ENCODE results near the gene IGF1R.

Gene IGF1R

GRCh38 chr15:98725874-98726273, 77.5 kb downstream of the IGF1R start:
- H3K27me3 Mint-ChIP-seq = no peaks in the 10 kb centered on the region
- no peak overlapping the region for H3K27ac Mint-ChIP-seq
- peaks cover 6% of the 10 kb centered on the region for H3K36me3 Mint-ChIP-seq (ENCODE audit: low read depth)
- no peak overlapping the region for H3K4me3 Mint-ChIP-seq
- intact Hi-C loops (cut with micrococcal nuclease) = no loop called here
- H3K9me3 Mint-ChIP-seq = no peaks in the 10 kb centered on the region
- H3K4me1 Mint-ChIP-seq (ENCODE audit: low read depth) = no peaks in the 10 kb centered on the region

- no peaks in the 10 kb centered on the region for H3K4me1 Mint-ChIP-seq (ENCODE audit: low read depth)
- H3K36me3 Mint-ChIP-seq (ENCODE audit: low read depth) = peaks cover 6% of the 10 kb centered on the region
- no peaks in the 10 kb centered on the region for H3K27me3 Mint-ChIP-seq
- H3K27ac Mint-ChIP-seq = no peak overlapping the region
- intact Hi-C loops (cut with micrococcal nuclease) = no loop called here
- no peak overlapping the region for H3K4me3 Mint-ChIP-seq
- H3K9me3 Mint-ChIP-seq = no peaks in the 10 kb centered on the region
Observed at GRCh38 chr15:98727115-98728040, 79.0 kb downstream of the IGF1R start.

GRCh38 chr15:98728082-98728810, 79.9 kb downstream of the IGF1R start:
- Mint-ChIP-seq H3K36me3 (ENCODE audit: low read depth) (peaks cover 6% of the 10 kb centered on the region), H3K27ac (no peak overlapping the region), H3K27me3 (no peaks in the 10 kb centered on the region)

GRCh38 chr15:98728811-98729160, 80.4 kb downstream of the IGF1R start:
- H3K36me3 Mint-ChIP-seq (ENCODE audit: low read depth) = peaks cover 6% of the 10 kb centered on the region
- no peak overlapping the region for H3K27ac Mint-ChIP-seq
- no peaks in the 10 kb centered on the region for H3K4me1 Mint-ChIP-seq (ENCODE audit: low read depth)
- H3K27me3 Mint-ChIP-seq = no peaks in the 10 kb centered on the region
- no peaks in the 10 kb centered on the region for H3K9me3 Mint-ChIP-seq
- no peak overlapping the region for H3K4me3 Mint-ChIP-seq
- intact Hi-C loops (cut with micrococcal nuclease) = no loop called here

More at GRCh38 chr15:98728082-98728810, 79.9 kb downstream of the IGF1R start:
- intact Hi-C loops (cut with micrococcal nuclease) = no loop called here
- no peaks in the 10 kb centered on the region for H3K4me1 Mint-ChIP-seq (ENCODE audit: low read depth)
- no peak overlapping the region for H3K4me3 Mint-ChIP-seq
- H3K9me3 Mint-ChIP-seq = no peaks in the 10 kb centered on the region

DNA sequence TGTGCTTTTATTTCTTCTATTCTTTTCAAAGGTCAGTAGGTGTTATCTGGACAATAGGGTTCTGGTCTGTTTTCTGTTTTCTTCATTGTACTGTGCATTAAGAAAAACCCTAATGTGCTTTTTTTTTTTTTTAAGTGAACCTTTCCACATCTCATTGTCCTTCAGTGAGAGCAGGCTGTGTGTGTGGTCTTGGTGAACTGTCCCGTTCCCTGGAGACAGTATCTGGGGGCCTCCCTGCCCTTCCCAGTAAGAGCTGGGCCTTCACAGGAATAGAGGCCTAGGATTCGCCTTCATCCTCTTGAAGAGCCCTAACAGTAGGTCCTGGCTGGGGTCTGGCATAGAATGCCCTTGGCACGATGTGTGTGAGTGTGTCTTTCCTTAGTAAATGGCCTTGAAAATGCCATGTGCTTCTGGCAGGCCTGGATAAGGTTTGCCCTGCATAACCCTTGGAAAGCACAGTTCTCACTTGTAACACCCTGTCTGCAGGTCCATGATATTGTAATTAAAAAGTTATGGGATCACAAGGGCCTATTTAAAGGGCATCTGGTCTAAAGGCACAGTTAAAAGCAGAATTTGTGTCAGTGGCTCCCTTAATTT, 81.2 kb downstream of the IGF1R start:
- H3K27ac Mint-ChIP-seq = no peak overlapping the region
- intact Hi-C loops (cut with micrococcal nuclease) = loop anchor here (10.0 kb wide), 1 partner anchor 55 kb away; no protein-coding TSS in a partner anchor

GRCh38 chr15:98730860-98731711, 82.7 kb downstream of the IGF1R start:
- Mint-ChIP-seq H3K9me3 (no peaks in the 10 kb centered on the region), H3K27ac (no peak overlapping the region), H3K4me3 (no peak overlapping the region), H3K36me3 (ENCODE audit: low read depth) (no peaks in the 10 kb centered on the region), H3K4me1 (ENCODE audit: low read depth) (peaks cover 17% of the 10 kb centered on the region), H3K27me3 (no peaks in the 10 kb centered on the region)
- intact Hi-C loops (cut with micrococcal nuclease) = loop anchor here (10.0 kb wide), 1 partner anchor 56 kb away; no protein-coding TSS in a partner anchor

More for the DNA sequence above, 81.2 kb downstream of the IGF1R start:
- Mint-ChIP-seq H3K4me1 (ENCODE audit: low read depth) (peaks cover 3% of the 10 kb centered on the region), H3K27me3 (no peaks in the 10 kb centered on the region), H3K4me3 (no peak overlapping the region), H3K36me3 (ENCODE audit: low read depth) (peaks cover 6% of the 10 kb centered on the region), H3K9me3 (no peaks in the 10 kb centered on the region)

- Mint-ChIP-seq H3K9me3 (no peaks in the 10 kb centered on the region), H3K4me1 (ENCODE audit: low read depth) (peaks cover 17% of the 10 kb centered on the region), H3K27ac (no peak overlapping the region), H3K36me3 (ENCODE audit: low read depth) (no peaks in the 10 kb centered on the region), H3K4me3 (no peak overlapping the region), H3K27me3 (no peaks in the 10 kb centered on the region)
- intact Hi-C loops (cut with micrococcal nuclease) = loop anchor here (10.0 kb wide), 1 partner anchor 57 kb away; no protein-coding TSS in a partner anchor
Observed at GRCh38 chr15:98731712-98732450, 83.5 kb downstream of the IGF1R start.

DNA sequence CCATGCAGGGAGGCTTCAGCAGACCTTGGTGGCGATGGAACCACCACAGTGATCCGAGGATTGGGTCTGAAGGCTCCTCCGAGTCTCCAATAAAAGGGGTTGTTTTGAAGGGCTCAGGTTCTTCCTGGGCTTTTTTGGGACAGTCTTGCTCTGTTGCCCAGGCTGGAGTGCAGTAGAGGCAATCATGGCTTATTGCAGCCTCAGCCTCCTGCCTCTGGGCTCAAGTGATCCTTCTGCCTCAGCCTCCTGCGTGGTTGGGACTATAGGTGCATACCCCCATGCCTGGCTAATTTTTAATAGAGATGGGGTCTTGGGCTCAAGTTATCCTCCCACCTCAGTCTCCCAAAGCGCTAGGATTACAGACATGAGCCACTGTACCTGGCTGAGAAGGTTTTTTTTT, 84.8 kb downstream of the IGF1R start:
- H3K4me1 Mint-ChIP-seq (ENCODE audit: low read depth) = peaks cover 17% of the 10 kb centered on the region
- H3K36me3 Mint-ChIP-seq (ENCODE audit: low read depth) = no peaks in the 10 kb centered on the region
- no peaks in the 10 kb centered on the region for H3K9me3 Mint-ChIP-seq
- intact Hi-C loops (cut with micrococcal nuclease) = loop anchor here (10.0 kb wide), 1 partner anchor 58 kb away; no protein-coding TSS in a partner anchor
- H3K27me3 Mint-ChIP-seq = no peaks in the 10 kb centered on the region
- H3K27ac Mint-ChIP-seq = no peak overlapping the region
- no peak overlapping the region for H3K4me3 Mint-ChIP-seq

DNA sequence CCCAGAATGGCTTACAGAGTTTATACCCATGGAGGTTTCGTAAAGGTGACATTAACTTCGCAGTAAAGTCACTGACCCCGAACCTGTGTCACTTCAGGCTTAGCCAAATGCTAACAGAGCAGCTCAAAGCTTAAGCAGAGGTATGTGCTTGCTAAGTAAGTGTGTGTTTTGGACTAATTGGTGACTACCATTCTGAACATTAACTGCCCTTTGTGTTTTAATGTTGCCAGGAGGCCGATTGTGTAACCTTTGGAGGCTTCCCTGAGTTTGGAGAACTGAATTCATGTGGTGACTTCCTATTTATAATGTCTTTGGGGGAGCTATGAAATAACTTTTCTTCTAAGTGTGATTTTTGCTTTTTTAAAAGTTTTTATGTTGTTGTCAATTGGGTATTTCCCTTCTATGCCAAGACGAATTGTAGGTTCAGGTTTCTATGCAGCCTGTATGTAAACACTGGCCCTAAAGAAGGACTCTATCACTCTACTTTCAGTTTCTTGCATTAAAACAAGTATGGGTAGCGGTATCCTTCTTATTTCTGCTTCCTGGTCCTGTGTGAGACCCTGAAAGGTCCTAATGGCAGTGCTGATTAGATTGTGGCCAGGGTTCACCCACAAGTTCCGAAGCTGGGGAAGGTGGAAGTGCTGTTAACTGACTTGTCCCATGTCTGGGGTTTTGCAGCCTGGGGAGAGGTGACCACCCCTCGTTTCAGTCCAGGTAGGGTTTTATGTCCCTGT, 86.3 kb downstream of the IGF1R start:
- Mint-ChIP-seq H3K27me3 (no peaks in the 10 kb centered on the region), H3K36me3 (ENCODE audit: low read depth) (no peaks in the 10 kb centered on the region), H3K4me3 (no peak overlapping the region), H3K27ac (peak overlapping the region; percentile 59), H3K4me1 (ENCODE audit: low read depth) (peaks cover 22% of the 10 kb centered on the region), H3K9me3 (no peaks in the 10 kb centered on the region)
- intact Hi-C loops (cut with micrococcal nuclease) = loop anchor here (10.0 kb wide), 1 partner anchor 60 kb away; no protein-coding TSS in a partner anchor

- intact Hi-C loops (cut with micrococcal nuclease) = loop anchor here (10.0 kb wide), 1 partner anchor 61 kb away; no protein-coding TSS in a partner anchor
- Mint-ChIP-seq H3K9me3 (no peaks in the 10 kb centered on the region), H3K27me3 (no peaks in the 10 kb centered on the region), H3K36me3 (ENCODE audit: low read depth) (no peaks in the 10 kb centered on the region), H3K4me3 (no peak overlapping the region), H3K27ac (peak overlapping the region; percentile 59), H3K4me1 (ENCODE audit: low read depth) (peaks cover 22% of the 10 kb centered on the region)
Observed at GRCh38 chr15:98735304-98735703, 87.0 kb downstream of the IGF1R start.

GRCh38 chr15:98735895-98736617, 87.7 kb downstream of the IGF1R start:
- Mint-ChIP-seq H3K4me1 (ENCODE audit: low read depth) (peaks cover 22% of the 10 kb centered on the region), H3K4me3 (no peak overlapping the region), H3K9me3 (no peaks in the 10 kb centered on the region), H3K27me3 (no peaks in the 10 kb centered on the region), H3K36me3 (ENCODE audit: low read depth) (no peaks in the 10 kb centered on the region), H3K27ac (peak overlapping the region; percentile 59)
- intact Hi-C loops (cut with micrococcal nuclease) = loop anchor here (10.0 kb wide), 1 partner anchor 61 kb away; no protein-coding TSS in a partner anchor
